Fibroblast of skin of left quadriceps (primary cell): ENCODE data around the gene MCF2L.
"Not testable (repeated sequence)": the region's sequence is repeated elsewhere in the genome, so short reads cannot be mapped to it uniquely, and the experiment has no call there.

ENCODE experiments used
- DNase-seq, 2 experiments: peaks; one replicate each; pipeline ENCODE4 v3.0.0-alpha.2; 2013; ENCODE audit warnings: low read depth in 2 of 2

MCF2L gene

GRCh38 chr13:113112475-113112874 lies 143.5 kb downstream of the MCF2L start:
- DNase-seq: not testable (repeated sequence)

DNA sequence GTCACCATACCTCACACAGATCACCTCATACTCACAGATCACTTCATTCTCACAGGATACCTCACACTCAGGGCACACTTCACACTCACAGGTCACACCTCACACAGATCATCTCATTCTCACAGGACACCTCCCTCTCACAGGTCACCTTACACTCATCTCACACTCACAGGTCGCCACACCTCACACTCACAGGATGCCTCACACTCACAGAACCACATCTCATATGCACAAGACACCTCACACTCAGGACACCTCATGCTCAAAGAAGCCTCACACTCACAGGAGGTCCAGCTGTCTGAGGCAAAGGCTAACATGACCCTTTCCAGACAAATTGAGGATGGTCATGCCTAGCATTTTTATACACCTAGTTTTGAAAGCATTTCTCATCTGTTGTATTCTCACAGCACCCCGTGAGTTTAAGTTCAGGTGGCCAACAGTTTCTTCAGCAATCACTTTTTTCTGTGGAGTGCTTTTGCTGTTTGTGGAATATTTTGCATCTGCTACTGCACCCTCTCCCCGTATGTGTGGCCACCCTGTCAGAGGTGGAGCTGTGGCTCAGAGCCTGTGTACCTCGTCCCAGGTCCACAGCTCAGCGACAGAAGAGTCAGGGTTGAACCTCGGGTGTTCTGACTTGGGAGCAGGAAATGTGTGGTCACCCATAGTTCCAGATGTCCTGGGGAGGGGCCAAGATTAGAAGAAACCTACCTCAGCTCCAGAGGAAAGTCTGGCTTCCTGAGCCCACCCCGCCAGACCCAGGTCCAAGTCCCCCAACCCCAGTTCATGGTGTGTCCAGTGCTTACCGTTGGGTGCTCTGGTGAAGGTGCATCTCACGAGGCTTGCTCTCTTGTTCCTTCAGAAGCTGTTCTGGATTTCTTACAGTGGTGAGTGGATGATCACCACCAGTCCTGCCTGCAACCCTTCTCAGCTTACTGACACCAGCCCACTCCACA lies 144.2 kb downstream of the MCF2L start:
- no peak for DNase-seq

DNA sequence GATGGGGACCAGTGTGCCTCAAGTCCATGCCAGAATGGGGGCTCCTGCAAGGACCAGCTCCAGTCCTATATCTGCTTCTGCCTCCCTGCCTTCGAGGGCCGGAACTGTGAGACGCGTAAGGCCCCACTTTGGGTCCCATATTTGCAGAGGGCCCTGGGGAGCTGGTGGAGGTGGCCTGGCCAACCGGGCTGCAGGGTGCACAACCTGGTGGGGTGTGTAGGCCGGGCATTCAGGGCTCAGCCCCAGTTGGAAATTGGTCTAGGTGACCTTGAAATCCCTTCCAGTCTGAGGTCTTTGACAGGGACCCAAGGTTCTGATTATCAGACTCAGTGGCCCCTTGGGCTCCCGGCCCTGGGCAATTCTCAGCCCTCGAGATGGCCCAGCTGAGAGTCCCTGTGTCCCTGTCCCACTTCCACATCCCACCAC lies 144.8 kb downstream of the MCF2L start:
- DNase-seq: no peak

DNA sequence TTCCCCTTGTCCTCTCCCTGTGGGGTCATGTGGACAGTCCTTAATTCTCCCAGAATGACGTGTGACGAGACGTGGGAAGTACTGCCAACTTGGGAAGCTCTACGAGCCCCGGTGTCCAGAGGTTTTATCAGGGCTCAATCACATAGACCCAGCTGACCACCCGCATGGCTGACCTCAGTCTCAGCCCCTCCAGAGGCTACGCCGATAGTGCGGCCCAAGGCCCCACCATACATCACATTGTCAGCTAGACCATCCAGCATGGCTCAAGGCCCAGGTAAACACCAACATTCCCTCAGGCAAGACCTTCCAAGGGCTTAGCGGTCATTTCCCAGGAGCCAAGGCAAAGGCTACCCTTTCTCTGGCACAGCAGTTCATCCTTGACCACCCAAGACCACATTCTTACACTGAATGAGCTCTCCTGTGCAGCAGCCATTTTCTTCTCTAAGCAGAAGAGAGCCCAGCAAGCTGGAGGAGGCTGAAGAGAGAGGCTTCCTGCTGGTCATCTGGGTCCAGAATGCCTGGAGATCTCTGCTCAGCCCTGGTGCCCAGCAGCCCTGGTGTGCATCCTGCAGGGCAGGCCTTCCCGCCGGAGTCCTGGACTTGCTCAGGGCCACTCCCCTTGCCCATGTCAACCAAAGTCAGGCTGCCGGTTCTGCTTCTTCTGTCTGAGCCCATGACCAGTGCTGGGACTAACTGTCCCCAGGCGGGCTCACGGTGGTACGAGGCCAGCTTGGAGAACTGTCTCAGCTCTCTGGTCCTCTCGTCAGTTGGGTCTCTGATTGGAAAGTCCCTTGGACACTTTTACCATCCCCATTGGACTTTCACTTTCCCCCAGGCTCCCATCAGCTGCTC lies 145.7 kb downstream of the MCF2L start:
- no peak for DNase-seq

GRCh38 chr13:113115363-113116205 lies 146.6 kb downstream of the MCF2L start:
- DNase-seq: no peak

GRCh38 chr13:113116206-113116800 lies 147.3 kb downstream of the MCF2L start:
- no peak for DNase-seq

DNA sequence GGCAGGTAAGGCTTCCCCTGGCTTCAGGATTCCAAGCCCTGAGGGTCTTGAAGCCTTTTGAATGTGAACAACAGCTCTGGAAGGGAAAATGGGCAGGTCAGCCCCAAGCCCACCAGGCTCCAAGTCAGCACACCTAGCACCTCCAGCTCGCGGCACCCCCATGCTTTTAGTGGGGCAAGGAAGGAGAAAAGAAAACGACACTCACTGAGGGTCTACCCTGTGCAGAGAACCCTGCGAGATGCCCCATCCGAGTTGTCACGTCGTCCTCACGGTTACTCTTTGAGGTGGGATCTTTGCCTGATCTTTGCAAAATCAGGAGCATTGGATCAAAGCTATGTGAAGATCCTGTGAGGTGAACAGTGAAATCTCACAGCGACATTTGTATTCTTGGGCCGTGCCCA lies 147.9 kb downstream of the MCF2L start:
- no peak for DNase-seq

DNA sequence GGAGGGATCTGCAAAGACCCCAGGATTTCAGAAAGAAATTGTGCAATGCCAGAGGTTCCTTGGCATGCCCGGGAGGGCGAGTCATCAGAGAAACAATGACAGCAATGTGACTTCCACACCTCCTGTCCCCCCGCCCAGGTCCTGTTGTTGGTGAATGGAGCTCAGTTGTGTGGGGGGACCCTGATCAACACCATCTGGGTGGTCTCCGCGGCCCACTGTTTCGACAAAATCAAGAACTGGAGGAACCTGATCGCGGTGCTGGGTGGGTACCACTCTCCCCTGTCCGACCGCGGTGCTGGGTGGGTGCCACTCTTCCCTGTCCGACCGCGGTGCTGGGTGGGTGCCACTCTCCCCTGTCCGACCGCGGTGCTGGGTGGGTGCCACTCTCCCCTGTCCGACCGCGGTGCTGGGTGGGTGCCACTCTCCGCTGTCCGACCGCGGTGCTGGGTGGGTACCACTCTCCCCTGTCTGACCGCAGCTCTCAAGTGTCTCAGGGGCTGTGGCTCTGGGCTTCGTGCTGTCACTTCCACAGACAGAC lies 148.4 kb downstream of the MCF2L start:
- DNase-seq: no peak

- no peak for DNase-seq
Observed at GRCh38 chr13:113117911-113118260, 148.9 kb downstream of the MCF2L start.

DNA sequence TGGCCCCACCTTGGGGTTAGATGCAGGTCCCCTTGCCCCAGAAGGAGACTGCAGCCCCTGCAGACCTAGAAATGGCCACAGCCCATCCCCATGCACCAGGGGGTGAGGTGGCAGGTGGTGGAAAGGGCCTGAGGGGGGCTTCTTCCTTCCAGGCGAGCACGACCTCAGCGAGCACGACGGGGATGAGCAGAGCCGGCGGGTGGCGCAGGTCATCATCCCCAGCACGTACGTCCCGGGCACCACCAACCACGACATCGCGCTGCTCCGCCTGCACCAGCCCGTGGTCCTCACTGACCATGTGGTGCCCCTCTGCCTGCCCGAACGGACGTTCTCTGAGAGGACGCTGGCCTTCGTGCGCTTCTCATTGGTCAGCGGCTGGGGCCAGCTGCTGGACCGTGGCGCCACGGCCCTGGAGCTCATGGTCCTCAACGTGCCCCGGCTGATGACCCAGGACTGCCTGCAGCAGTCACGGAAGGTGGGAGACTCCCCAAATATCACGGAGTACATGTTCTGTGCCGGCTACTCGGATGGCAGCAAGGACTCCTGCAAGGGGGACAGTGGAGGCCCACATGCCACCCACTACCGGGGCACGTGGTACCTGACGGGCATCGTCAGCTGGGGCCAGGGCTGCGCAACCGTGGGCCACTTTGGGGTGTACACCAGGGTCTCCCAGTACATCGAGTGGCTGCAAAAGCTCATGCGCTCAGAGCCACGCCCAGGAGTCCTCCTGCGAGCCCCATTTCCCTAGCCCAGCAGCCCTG lies 149.4 kb downstream of the MCF2L start:
- DNase-seq: no peak

DNA sequence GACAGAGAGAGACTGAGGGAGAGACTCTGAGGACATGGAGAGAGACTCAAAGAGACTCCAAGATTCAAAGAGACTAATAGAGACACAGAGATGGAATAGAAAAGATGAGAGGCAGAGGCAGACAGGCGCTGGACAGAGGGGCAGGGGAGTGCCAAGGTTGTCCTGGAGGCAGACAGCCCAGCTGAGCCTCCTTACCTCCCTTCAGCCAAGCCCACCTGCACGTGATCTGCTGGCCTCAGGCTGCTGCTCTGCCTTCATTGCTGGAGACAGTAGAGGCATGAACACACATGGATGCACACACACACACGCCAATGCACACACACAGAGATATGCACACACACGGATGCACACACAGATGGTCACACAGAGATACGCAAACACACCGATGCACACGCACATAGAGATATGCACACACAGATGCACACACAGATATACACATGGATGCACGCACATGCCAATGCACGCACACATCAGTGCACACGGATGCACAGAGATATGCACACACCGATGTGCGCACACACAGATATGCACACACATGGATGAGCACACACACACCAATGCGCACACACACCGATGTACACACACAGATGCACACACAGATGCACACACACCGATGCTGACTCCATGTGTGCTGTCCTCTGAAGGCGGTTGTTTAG lies 150.3 kb downstream of the MCF2L start:
- no peak for DNase-seq

GRCh38 chr13:113119822-113120189 lies 150.8 kb downstream of the MCF2L start:
- no peak for DNase-seq

DNA sequence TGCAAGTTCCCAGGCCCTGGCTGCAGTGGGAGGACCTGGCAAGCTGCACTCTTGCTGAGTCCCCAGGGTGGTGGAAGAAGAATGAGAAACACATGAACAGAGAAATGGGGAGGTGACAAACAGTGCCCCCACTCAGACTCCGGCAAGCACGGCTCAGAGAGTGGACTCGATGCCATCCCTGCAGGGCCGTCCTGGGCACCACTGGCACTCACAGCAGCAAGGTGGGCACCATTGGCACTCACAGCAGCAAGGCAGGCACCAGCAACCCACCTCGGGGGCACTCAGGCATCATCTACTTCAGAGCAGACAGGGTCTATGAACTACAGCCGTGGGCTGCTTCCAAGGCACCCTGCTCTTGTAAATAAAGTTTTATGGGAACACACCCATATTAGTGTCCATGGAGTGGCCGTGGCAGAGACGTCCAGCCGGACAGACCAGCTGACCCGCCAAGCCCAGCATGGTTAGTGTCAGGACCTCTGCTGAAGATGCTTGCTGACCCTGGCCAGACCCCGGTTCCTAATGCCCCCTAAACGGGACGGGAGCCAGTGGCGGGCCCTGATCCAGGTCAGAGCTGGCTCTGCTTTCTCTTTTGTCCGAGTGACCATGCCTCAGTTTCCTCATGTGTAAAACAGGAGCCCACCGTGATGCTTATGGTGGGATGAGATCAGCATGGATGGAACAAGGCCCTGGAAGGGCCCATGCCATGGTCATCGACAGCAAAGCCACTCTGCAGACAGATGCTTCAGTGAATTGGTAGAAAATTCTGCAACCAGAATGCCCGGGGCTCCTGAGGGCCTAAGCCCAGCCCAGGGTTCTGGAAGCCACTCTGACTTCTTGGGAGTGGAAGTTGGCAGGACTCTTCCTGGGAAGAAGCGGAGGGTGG lies 151.5 kb downstream of the MCF2L start:
- no peak for DNase-seq

DNA sequence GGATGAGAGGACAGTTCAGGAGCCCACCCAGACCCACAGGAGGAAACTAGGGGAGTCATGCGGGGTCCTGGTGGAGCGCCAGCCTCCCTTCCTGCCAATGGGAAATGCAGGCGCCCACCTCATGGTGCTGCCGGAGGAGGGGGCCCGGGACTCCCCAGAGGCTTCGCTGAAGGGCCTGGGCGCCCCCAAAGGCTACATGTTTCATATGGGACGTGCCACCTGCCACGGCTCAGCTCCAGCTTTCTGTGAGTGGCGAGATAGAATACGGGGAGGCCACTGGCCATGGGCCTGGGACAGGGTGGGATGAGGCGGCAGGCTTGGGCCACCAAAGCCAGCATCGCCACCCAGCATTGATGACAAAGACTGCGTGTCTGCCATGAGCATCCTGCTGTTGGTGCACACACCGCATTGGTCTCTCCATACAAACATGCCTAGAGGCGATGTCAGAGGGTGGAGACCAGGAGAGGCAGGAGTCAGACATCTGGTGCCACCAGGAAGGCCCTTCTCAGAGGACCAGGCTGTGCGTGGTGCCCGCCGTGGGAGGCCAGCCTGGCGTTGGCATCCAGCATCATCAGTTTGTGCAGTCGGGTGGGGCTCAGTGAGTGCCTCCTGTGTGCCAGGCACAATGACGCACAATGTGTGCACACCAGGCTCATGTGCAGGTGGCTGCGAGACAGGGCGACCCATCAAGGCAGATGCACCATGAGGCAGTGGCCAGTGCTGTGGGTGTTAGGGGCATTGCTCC lies 152.3 kb downstream of the MCF2L start:
- no peak for DNase-seq

DNA sequence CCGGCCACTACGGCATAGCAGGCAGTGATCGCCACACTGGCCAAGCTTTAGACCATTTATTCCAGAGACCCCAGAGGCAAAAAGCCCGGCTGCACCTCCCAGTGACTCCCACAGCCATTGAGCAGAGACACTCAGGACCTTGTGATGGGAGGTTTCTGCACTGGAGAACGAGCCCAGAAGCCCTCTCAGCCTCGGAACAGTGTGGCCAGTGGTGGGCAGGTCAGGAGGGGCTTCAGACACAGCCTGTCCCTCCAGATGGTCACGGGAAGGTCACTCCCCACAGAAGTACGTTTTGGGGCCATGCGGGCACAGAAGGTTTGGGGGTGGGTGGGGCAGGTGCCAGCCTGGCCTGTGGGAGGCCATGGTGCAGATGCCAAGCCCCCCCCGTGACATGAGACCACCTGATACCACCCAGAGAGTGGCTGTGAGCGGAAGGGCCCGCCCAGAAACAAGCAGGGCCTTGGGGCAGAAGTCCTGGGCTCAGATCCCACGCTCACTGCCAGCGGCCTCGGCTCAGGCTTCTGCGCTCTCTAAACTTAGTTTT lies 153.0 kb downstream of the MCF2L start:
- DNase-seq: no peak

GRCh38 chr13:113122550-113123225 lies 153.7 kb downstream of the MCF2L start, which contains the start of gene F10:
F10 (plus strand) TSS chr13:113122799; CDS start chr13:113122856, 57 bp downstream.
- DNase-seq: no peak
